Measurements from ENCODE around the gene PACRG.

- TF ChIP-seq EZH2 (conservative IDR thresholded peaks at IDR 0.05; ENCODE audit: low read depth, low read length): no peak
- no peak for TF ChIP-seq HNF4G (IDR thresholded peaks at IDR 0.05; ENCODE audit: borderline replicate concordance, low read depth, low read length)
- TF ChIP-seq HNF4G (CRISPR knock-in tag; IDR thresholded peaks at IDR 0.05; ENCODE audit: borderline replicate concordance, low read depth): no peak
- TF ChIP-seq ZNF121 (CRISPR knock-in tag; IDR thresholded peaks at IDR 0.05): no peak
- no peak for TF ChIP-seq SMAD1 (CRISPR knock-in tag; IDR thresholded peaks at IDR 0.05; ENCODE audit: borderline replicate concordance, low read depth)
- TF ChIP-seq, protein P1, sequence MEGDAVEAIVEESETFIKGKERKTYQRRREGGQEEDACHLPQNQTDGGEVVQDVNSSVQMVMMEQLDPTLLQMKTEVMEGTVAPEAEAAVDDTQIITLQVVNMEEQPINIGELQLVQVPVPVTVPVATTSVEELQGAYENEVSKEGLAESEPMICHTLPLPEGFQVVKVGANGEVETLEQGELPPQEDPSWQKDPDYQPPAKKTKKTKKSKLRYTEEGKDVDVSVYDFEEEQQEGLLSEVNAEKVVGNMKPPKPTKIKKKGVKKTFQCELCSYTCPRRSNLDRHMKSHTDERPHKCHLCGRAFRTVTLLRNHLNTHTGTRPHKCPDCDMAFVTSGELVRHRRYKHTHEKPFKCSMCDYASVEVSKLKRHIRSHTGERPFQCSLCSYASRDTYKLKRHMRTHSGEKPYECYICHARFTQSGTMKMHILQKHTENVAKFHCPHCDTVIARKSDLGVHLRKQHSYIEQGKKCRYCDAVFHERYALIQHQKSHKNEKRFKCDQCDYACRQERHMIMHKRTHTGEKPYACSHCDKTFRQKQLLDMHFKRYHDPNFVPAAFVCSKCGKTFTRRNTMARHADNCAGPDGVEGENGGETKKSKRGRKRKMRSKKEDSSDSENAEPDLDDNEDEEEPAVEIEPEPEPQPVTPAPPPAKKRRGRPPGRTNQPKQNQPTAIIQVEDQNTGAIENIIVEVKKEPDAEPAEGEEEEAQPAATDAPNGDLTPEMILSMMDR (CRISPR knock-in tag; IDR thresholded peaks at IDR 0.05): no peak
- no peak for TF ChIP-seq ZFP36L1 (CRISPR knock-in tag; IDR thresholded peaks at IDR 0.05)
- TF ChIP-seq NFKBIZ (CRISPR knock-in tag; IDR thresholded peaks at IDR 0.05): no peak
- TF ChIP-seq HOXA5 (CRISPR knock-in tag; IDR thresholded peaks at IDR 0.05): no peak
Measured at GRCh38 chr6:163289447-163289846, 561.7 kb downstream of the PACRG start.
